Esophagus squamous epithelium (tissue), 4 donors: ENCODE data around the gene NUMBL.

Experiments used
- CTCF ChIP-seq, 6 experiments: fragments of 450-650 bp in 4 of 6; fragments of 200-600 bp in 2 of 6; sonication (generic) in 2 of 6; IDR thresholded peaks; one replicate each; pipeline ENCODE4 v1.5.1; 2016 to 2019; ENCODE audit warnings: antibody characterized with exemption in 6 of 6, mild to moderate bottlenecking in 4 of 6, moderate library complexity in 4 of 6
- POLR2A ChIP-seq, 4 donors: fragments of 450-650 bp; IDR thresholded peaks; one replicate each; pipeline ENCODE4 v1.6.1; 2017; ENCODE audit warnings: antibody characterized with exemption in 4 of 4, mild to moderate bottlenecking in 4 of 4, moderate library complexity in 3 of 4

- TF ChIP-seq POLR2A (IDR thresholded peaks at IDR 0.05) (no peak), CTCF (IDR thresholded peaks at IDR 0.05) (no peak)
Observed at GRCh38 chr19:40619333-40620160, 70.9 kb downstream of the NUMBL start.
